Activated effector memory CD4-positive, alpha-beta T cell treated with anti-CD3 and anti-CD28 coated beads, Interleukin-2, amount 50 U/mL, for 16 hours (primary cell): ENCODE results near the gene TTC28.

Experiments
- DNase-seq: peaks from one replicate; pipeline ENCODE4 v3.0.0-alpha.2; 2020

Gene TTC28

GRCh38 chr22:28438183-28438768 lies 241.4 kb downstream of the TTC28 start:
- DNase-seq, result no peak

GRCh38 chr22:28435982-28436381 lies 243.7 kb downstream of the TTC28 start:
- no peak for DNase-seq

- DNase-seq, result no peak
These were observed 244.4 kb downstream of the TTC28 start for GRCh38 chr22:28435140-28435768.

DNA sequence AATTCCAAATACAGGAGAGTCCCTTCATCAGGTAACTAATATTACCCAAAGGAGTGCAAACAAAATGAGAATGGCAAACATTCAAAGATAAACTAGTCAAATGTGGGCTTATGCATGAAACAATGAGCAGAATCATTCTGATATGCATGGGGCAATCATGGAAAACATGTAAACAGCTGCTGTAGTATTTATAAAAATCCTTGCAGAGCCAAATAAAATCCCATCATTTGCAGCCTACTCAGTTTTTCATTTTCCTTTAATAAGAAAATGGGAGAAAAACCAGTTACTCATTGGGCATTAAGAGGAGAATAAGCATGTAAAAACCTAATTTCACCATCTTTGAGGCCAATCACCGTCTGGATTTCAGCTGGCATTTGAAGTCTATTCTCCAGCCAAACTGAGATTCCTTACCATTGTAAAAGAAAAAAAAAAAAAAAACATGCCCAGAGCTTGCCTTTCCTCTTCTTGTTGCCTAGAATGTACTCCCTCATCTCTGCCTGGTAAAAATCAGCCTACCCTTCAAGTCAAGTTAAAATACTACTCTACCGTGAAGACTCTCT lies 249.1 kb downstream of the TTC28 start:
- DNase-seq, result no peak

DNA sequence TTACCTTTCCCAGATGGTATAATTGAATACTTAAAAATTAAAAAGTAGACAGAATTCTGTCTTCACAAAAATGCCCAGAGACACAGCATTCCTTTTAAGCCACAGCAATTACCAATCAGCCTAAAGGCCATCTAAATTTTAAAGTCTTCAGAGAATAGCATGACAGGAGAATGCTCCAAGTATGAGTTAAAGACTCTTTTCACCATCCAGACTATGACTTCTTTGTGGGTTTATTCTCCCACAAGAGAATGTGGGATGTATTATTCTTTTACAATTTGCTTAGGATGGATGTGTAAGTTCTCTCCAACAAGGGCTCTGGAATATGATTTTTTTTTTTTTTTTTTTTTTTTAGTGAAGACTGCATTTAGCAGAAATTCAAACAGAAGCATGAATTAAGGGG lies 249.9 kb downstream of the TTC28 start:
- no peak for DNase-seq

GRCh38 chr22:28428271-28428670 lies 251.4 kb downstream of the TTC28 start:
- DNase-seq, result no peak

DNA sequence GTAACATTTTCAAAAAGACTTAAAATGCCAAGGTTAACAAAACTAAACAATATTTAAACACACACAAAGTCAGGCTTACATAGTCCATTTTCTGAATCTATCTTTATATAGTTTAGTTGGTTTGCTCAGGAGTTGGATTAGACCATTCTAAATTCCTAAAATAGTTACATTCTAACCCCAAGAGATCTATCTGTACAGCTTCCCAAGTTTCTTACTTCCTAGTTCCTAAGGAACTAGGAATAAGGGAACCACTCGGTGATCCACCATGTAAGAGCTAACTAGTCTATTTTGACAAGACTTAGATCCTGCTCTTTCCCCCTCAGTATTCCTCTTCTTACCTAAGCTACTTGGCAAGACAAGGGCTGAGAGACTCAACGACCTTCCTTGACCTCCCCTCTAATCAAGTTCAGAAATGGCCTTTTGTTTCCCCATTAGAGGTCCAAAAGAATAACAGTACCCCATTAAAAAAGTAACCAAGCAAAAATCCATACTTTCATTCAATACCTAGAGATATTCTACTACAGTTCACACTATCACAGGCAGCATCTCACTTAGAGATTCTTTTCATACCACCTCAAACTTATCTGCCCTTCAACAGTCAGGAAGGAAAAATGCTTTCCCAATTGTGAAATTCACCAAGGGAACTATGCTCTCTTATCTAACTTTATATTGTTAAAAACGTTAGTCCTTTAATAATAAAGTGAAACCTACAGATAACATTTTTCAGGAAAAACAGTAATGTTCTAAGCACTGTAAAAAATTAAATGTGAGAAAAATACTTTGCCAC lies 253.1 kb downstream of the TTC28 start:
- DNase-seq, result no peak

GRCh38 chr22:28425211-28425610 lies 254.4 kb downstream of the TTC28 start:
- DNase-seq, result no peak

DNA sequence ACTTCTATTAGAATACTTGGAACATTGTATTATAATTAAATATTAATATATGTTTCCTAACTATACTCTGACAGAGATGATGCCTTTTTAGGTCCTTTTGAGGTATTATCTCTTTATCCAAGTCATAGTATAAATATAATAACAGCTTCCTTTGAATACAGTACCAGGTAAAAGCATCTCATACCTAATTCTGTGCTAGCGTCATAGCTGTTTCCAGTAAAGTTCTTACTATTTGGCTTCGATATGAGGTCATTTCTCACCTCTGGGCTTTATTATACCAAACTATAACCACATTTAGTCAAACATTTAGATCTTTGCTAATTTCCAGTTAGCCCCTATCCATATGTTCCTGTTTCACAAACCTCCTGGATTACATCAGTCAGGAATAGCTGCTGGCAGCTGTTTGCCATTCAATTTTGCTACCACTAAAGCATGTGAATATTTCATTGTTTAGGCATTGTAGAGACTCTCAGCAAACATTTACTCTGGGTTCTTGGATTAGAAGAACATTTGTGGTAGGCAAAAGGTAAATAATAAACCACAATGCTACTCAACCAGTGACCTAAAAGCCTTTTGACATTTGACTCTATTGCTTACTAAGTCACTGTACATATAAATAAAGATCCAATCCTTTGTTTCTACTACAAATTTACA lies 255.1 kb downstream of the TTC28 start:
- no peak for DNase-seq

- DNase-seq, result no peak
These were observed 259.7 kb downstream of the TTC28 start for GRCh38 chr22:28419919-28420318.

DNA sequence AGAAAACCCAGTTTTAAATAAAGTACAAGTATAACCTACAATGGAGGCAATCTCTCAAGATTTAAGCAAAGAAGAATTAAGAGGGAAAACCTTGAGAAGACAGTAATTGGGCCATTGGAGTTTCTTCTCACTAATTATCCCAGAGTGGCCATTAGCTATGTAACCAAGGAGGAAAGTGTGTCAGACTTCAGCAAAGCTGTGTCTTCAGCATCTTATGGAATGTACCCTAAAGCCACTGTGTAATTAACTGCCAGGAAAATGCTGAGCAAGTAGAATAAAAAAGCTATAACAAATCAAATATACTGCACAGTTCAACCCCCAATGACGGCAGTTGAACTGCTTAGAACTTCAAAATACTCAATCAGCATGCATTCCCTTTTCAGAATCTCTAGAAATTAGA lies 261.6 kb downstream of the TTC28 start:
- no peak for DNase-seq

GRCh38 chr22:28417431-28417830 lies 262.2 kb downstream of the TTC28 start:
- DNase-seq, result no peak

- DNase-seq, result no peak
These were observed 264.7 kb downstream of the TTC28 start for GRCh38 chr22:28414913-28415312.

- DNase-seq, result no peak
These were observed 265.8 kb downstream of the TTC28 start for GRCh38 chr22:28413612-28414399.

DNA sequence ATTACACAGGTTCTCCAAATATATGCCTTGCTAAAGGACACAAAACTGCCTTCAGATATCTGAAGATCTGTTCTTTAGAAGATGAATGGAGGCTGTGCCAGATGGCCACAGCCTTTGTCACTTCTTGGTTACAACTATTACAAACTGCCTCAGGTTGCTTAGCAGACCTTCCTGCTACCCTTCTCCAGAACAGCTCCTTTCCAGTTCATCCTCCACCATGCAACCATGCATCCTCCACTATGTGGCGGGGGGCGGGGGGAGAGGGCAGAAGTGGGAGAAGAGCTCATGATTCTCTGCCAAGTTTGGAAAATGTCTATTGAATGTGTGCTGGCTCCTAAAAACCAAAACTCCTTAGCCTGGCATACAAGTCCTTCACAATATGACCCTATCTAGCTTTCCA lies 267.5 kb downstream of the TTC28 start:
- DNase-seq, result no peak

DNA sequence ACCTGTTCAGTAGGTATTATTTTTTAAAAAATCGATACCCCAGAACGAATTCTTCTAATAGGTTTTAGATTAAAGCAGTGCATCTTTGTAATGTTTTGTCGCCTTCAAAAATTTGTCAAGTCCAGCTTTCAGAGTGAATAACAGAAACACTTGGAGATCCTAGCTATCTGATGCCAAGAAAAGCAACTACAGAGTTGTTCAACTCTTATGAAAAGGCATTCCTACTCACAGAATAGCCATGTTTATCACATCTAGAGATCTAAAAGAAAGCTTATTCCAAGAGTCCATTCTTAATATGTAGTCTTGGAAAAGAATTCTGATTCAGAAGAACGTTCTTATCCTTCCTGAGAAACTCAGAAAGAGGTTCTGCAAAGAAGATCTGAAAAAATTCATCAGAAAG lies 268.5 kb downstream of the TTC28 start:
- no peak for DNase-seq

- no peak for DNase-seq
These were observed 269.4 kb downstream of the TTC28 start for GRCh38 chr22:28410050-28410816.

DNA sequence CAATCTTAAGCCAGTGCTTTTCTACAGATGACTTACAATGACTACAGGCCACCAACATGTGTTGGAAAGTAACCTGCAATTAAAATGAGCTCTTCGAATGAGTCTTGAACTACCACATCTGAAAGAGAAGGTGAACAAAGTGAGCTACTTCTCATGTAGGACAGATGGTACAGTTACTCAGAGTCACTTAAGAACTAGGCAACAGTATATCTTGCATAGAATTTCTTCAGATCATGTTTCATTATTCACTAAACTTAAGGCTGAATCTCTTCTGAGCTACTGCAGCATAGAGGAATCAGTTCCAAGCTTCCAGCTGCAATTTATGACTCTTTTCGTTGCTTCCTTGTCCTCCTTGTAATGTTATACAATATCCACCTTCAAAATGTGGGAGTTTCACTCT lies 270.9 kb downstream of the TTC28 start:
- DNase-seq, result no peak

GRCh38 chr22:28407645-28408044 lies 272.0 kb downstream of the TTC28 start:
- no peak for DNase-seq

- DNase-seq, result no peak
These were observed 273.4 kb downstream of the TTC28 start for GRCh38 chr22:28406246-28406645.

GRCh38 chr22:28405588-28405987 lies 274.1 kb downstream of the TTC28 start:
- DNase-seq, result no peak

DNA sequence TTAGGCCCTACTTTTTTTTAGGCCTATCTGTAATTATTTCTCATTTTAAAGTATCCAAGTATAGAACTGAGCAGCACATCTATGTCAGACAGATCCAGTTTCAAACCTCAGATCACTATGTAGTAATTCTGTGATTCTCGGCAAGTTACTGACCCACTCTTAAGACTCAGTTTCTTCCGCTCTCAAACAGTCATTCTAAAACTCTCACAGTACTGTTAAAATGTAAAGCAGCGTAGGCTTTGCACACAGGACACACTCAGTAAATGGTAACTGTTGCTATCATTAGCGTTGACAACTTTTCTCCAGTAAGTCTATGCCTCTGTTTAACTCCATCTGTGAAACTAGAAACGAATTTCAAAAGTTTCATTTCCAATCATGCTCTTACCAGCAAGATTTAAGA lies 277.1 kb downstream of the TTC28 start:
- no peak for DNase-seq
